GM12874 (cell line): Measurements from ENCODE around the gene USP7.

Source experiments
- CTCF ChIP-seq: IDR thresholded peaks from 2 replicates; pipeline ENCODE4 v1.5.1; 2011; ENCODE audit warnings: low read depth, mild to moderate bottlenecking, control low read depth, low read length, moderate library complexity; ENCODE audit not compliant: insufficient read depth

The USP7 gene

GRCh38 chr16:8865145-8865882 is 98.4 kb downstream of the USP7 start:
- no peak for TF ChIP-seq CTCF

- TF ChIP-seq CTCF: no peak
These were observed 99.1 kb downstream of the USP7 start for GRCh38 chr16:8864480-8865110.

GRCh38 chr16:8863594-8864424 is 99.9 kb downstream of the USP7 start:
- TF ChIP-seq CTCF: no peak

- no peak for TF ChIP-seq CTCF
These were observed 101.2 kb downstream of the USP7 start for GRCh38 chr16:8862309-8863130.

- no peak for TF ChIP-seq CTCF
These were observed 102.0 kb downstream of the USP7 start for GRCh38 chr16:8861563-8862308.

GRCh38 chr16:8859913-8860881 is 103.5 kb downstream of the USP7 start:
- TF ChIP-seq CTCF: no peak
